GM12878 (cell line): ENCODE data around the gene ARHGAP36. TPM values are rescaled to one million over a fixed set of nuclear protein-coding genes. Genes with fewer than 3 reads are reported as not detected.

ENCODE experiments used
- ATAC-seq: fragments of 200-7000 bp; cut with Tn5 transposase; 3 replicates; pipeline ENCODE4 v1.9.1; 2020; ENCODE audit warnings: mild to moderate bottlenecking, moderate library complexity
- BruUV-seq: library from RNA; stranded (reverse); fragments of 400-500 nt; replicated peaks from 2 replicates; lab custom pipeline; 2021; lab: Mats Ljungman, UMichigan
- CTCF ChIA-PET: fragments of 300-600 bp; sonication (Branson Sonifier 250); formaldehyde crosslinking; extraction: SDS; loops from one replicate; lab custom pipeline; 2021; ENCODE audit warnings: inconsistent platforms; lab: Yijun Ruan, JAX
- POLR2A ChIA-PET: fragments of 350-600 bp; formaldehyde crosslinking; extraction: SDS; loops from one replicate; lab custom pipeline; 2021; ENCODE audit warnings: inconsistent platforms; lab: Charles Lee
- RAD21 ChIA-PET: fragments of 300-600 bp; sonication (Branson Sonifier 250); formaldehyde crosslinking; loops from one replicate; lab custom pipeline; 2023; ENCODE audit warnings: antibody characterized with exemption; ENCODE audit not compliant: unreplicated experiment; lab: Charles Lee
- SMC1A ChIA-PET: fragments of 300-600 bp; sonication (Branson Sonifier 250); formaldehyde crosslinking; loops from one replicate; lab custom pipeline; 2023; ENCODE audit not compliant: unreplicated experiment, uncharacterized antibody; lab: Charles Lee
- DNase-seq: peaks from one replicate; pipeline ENCODE4 v3.0.0-alpha.2; 2011; ENCODE audit warnings: low read depth, low spot score
- FAIRE-seq: peaks from 3 replicates; lab custom pipeline; 2011; peaks lifted over from hg19 to GRCh38; lab: Jason Lieb, UNC
- H2AFZ ChIP-seq: 2 replicates; pipeline ENCODE4 v1.6.0; 2011; ENCODE audit warnings: low read depth, low read length, control low read depth; ENCODE audit not compliant: control insufficient read depth
- H3K27ac ChIP-seq: 2 replicates; pipeline ENCODE4 v1.5.1; 2011; ENCODE audit warnings: control low read depth; ENCODE audit not compliant: control insufficient read depth, insufficient read depth
- H3K27me3 ChIP-seq, 2 experiments: replicated peaks in 1 of 2; 2 replicates each; pipeline versions ENCODE4 v1.6.0 to v1.6.1; 2011; ENCODE audit warnings: low read length in 1 of 2; ENCODE audit not compliant: control insufficient read depth in 2 of 2, insufficient read depth in 2 of 2
- H3K36me3 ChIP-seq, 2 experiments: 2 replicates each; pipeline ENCODE4 v1.5.1; 2011; ENCODE audit warnings: low read length in 1 of 2; ENCODE audit not compliant: control insufficient read depth in 2 of 2, insufficient read depth in 2 of 2
- H3K4me1 ChIP-seq: 2 replicates; pipeline ENCODE4 v1.6.1; 2011; ENCODE audit warnings: mild to moderate bottlenecking, low read length, moderate library complexity, mixed read lengths; ENCODE audit not compliant: control insufficient read depth, insufficient read depth
- H3K4me2 ChIP-seq: 2 replicates; pipeline ENCODE4 v1.6.0; 2011; ENCODE audit warnings: control low read depth; ENCODE audit not compliant: control insufficient read depth, insufficient read depth
- H3K4me3 ChIP-seq: fragments of 200-600 bp; sonication (generic); 2 replicates; pipeline ENCODE4 v1.5.1; 2016
- H3K79me2 ChIP-seq: 2 replicates; pipeline ENCODE4 v1.6.0; 2011; ENCODE audit warnings: low read length; ENCODE audit not compliant: control insufficient read depth, insufficient read depth
- H3K9ac ChIP-seq: 2 replicates; pipeline ENCODE4 v1.8.0; 2011; ENCODE audit warnings: low read length, control low read depth, mixed read lengths; ENCODE audit not compliant: control insufficient read depth, insufficient read depth
- H3K9me3 ChIP-seq: replicated peaks from 3 replicates; pipeline ENCODE4 v1.5.1; 2011; ENCODE audit warnings: mild to moderate bottlenecking, low read length; ENCODE audit not compliant: control insufficient read depth, insufficient read depth
- H4K20me1 ChIP-seq: 2 replicates; pipeline ENCODE4 v1.6.0; 2011; ENCODE audit not compliant: control insufficient read depth, insufficient read depth
- CBX3 ChIP-seq: fragments of 200-600 bp; sonication (generic); IDR thresholded peaks from 2 replicates; pipeline ENCODE4 v1.6.1; 2016; ENCODE audit warnings: low read depth, borderline replicate concordance
- CHD4 ChIP-seq: fragments of 200-600 bp; sonication (generic); IDR thresholded peaks from 2 replicates; pipeline ENCODE4 v1.6.1; 2016; ENCODE audit warnings: mild to moderate bottlenecking
- CREM ChIP-seq: IDR thresholded peaks from 2 replicates; pipeline ENCODE4 v1.6.1; 2014; ENCODE audit warnings: antibody characterized with exemption, low read depth
- E2F8 ChIP-seq: fragments of 450-650 bp; IDR thresholded peaks from 2 replicates; pipeline ENCODE4 v1.6.1; 2018; ENCODE audit warnings: mild to moderate bottlenecking, low read depth, moderate library complexity; ENCODE audit not compliant: partially characterized antibody
- HDAC6 ChIP-seq: fragments of 200-600 bp; sonication (generic); IDR thresholded peaks from one replicate; pipeline ENCODE4 v1.8.0; 2017; ENCODE audit warnings: antibody characterized with exemption; ENCODE audit not compliant: unreplicated experiment
- MAX ChIP-seq: IDR thresholded peaks from 2 replicates; pipeline ENCODE4 v1.6.1; 2012; ENCODE audit warnings: low read depth, low read length, improper control_type of control experiment
- MYC ChIP-seq: IDR thresholded peaks from 2 replicates; pipeline ENCODE4 v1.6.1; 2011; ENCODE audit warnings: mild to moderate bottlenecking, low read length, moderate library complexity, inconsistent platforms; ENCODE audit not compliant: insufficient read depth, insufficient replicate concordance, insufficient read length, severe bottlenecking
- NFIC ChIP-seq: IDR thresholded peaks from 2 replicates; pipeline ENCODE4 v1.6.1; 2012; ENCODE audit warnings: low read depth, mild to moderate bottlenecking, inconsistent platforms, low read length, moderate library complexity
- NFYA ChIP-seq: IDR thresholded peaks from 2 replicates; pipeline ENCODE4 v1.6.1; 2011; ENCODE audit warnings: low read depth, mild to moderate bottlenecking, low read length, improper control_type of control experiment, borderline replicate concordance
- POLR2A ChIP-seq: IDR thresholded peaks from 2 replicates; pipeline ENCODE4 v1.6.1; 2011; ENCODE audit warnings: low read depth, mild to moderate bottlenecking, low read length
- SKIL ChIP-seq: fragments of 450-650 bp; IDR thresholded peaks from 2 replicates; pipeline ENCODE4 v1.6.1; 2017; ENCODE audit warnings: mild to moderate bottlenecking, low read depth, inconsistent platforms; ENCODE audit not compliant: poor library complexity, severe bottlenecking
- TARDBP ChIP-seq: IDR thresholded peaks from 2 replicates; pipeline ENCODE4 v1.6.1; 2016; ENCODE audit warnings: borderline replicate concordance
- WRNIP1 ChIP-seq: IDR thresholded peaks from 2 replicates; pipeline ENCODE4 v1.6.1; 2011; ENCODE audit warnings: low read depth, low read length, improper control_type of control experiment, borderline replicate concordance
- WGBS: methylation state at CpG from one replicate; pipeline ENCODE4 v1.1.6; 2016; ENCODE audit warnings: low lambda C conversion rate; ENCODE audit not compliant: insufficient replicate concordance, insufficient coverage; ENCODE audit errors: missing lambda C conversion rate; 5-methylcytosine and 5-hydroxymethylcytosine counted together
- in situ Hi-C: fragments of 300-500 bp; cut with MboI; formaldehyde crosslinking; loops from 9 replicates; pipeline ENCODE4 v1.14.3; 2018; ENCODE audit warnings: mixed read lengths
- intact Hi-C: fragments of 100-400 bp; cut with micrococcal nuclease; formaldehyde crosslinking; loops from one replicate; pipeline ENCODE4 v1.14.2; 2022; ENCODE audit not compliant: unreplicated experiment
- polyA plus RNA-seq, 11 experiments: library from polyadenylated mRNA; depleted of rRNA in 4 of 11; unstranded in 6 of 11; stranded (reverse) in 5 of 11; fragments of >200 nt; fragmentation: Nextera tagmentation in 4 of 11; fragmentation: Illumina TruSeq in 1 of 11; extraction: Ambion mirVana in 4 of 11; extraction: Trizol in 1 of 11; gene quantifications; 1 replicate in 1 of 11; 2 replicates in 10 of 11; pipeline versions ENCODE4 v1.2.1 to v1.2.3, GENCODE V29; 2011 to 2016; ENCODE audit warnings: inconsistent platforms in 2 of 11, missing spikeins in 2 of 11, low read depth in 1 of 11
- total RNA-seq, 4 experiments: library from RNA; depleted of rRNA in 3 of 4; stranded (reverse); fragments of >200 nt in 3 of 4; fragmentation: Illumina TruSeq in 1 of 4; extraction: Trizol in 1 of 4; gene quantifications; 2 replicates each; pipeline versions ENCODE4 v1.2.1 to v1.2.3, GENCODE V29; 2013 to 2021

The ARHGAP36 gene
- total and polyA plus RNA-seq, 10 of the 15 experiments (the other 5 are each of a cell fraction or from before 2014, with no cell fraction given), result not detected

- no peak for FAIRE-seq
- no peak for TF ChIP-seq HDAC6
- no peak for TF ChIP-seq CHD4
- TF ChIP-seq NFYA, result no peak
- no peak for TF ChIP-seq CREM
- no peak for TF ChIP-seq CBX3
- TF ChIP-seq MAX, result no peak
- no peak for TF ChIP-seq E2F8
- no peak for TF ChIP-seq NFIC
- no peak for TF ChIP-seq SKIL
- TF ChIP-seq MYC, result no peak
- no peak for TF ChIP-seq WRNIP1
- TF ChIP-seq TARDBP, result no peak
- TF ChIP-seq POLR2A, result no peak
- RAD21 ChIA-PET, result no interaction called here
- CTCF ChIA-PET, result no interaction called here
- no peaks in the 10 kb centered on the region for H3K36me3 ChIP-seq
- no TSS peak for BruUV-seq
- no peak overlapping the region for H3K27ac ChIP-seq
- ATAC-seq, result no peak
- in situ Hi-C loops, result no loop called here
- H3K27me3 ChIP-seq, result no peaks in the 10 kb centered on the region
- H4K20me1 ChIP-seq, result no peaks in the 10 kb centered on the region
- H3K4me2 ChIP-seq, result no peak overlapping the region
- no peaks in the 10 kb centered on the region for H3K79me2 ChIP-seq
- H3K9me3 ChIP-seq, result no peaks in the 10 kb centered on the region
- intact Hi-C loops, result no loop called here
- no peak overlapping the region for H3K4me3 ChIP-seq
- POLR2A ChIA-PET, result no interaction called here
- SMC1A ChIA-PET, result no interaction called here
- no peaks in the 10 kb centered on the region for H3K4me1 ChIP-seq
- 51% methylated on average over 59 of the region's 75 CpGs for WGBS
- DNase-seq, result no peak
- no peak overlapping the region for H2AFZ ChIP-seq
- H3K9ac ChIP-seq, result no peak overlapping the region
Observed at GRCh38 chrX:131081772-131082740, 23.9 kb downstream of the ARHGAP36 start.
